ENCODE data around the gene TMEM187.

DNA sequence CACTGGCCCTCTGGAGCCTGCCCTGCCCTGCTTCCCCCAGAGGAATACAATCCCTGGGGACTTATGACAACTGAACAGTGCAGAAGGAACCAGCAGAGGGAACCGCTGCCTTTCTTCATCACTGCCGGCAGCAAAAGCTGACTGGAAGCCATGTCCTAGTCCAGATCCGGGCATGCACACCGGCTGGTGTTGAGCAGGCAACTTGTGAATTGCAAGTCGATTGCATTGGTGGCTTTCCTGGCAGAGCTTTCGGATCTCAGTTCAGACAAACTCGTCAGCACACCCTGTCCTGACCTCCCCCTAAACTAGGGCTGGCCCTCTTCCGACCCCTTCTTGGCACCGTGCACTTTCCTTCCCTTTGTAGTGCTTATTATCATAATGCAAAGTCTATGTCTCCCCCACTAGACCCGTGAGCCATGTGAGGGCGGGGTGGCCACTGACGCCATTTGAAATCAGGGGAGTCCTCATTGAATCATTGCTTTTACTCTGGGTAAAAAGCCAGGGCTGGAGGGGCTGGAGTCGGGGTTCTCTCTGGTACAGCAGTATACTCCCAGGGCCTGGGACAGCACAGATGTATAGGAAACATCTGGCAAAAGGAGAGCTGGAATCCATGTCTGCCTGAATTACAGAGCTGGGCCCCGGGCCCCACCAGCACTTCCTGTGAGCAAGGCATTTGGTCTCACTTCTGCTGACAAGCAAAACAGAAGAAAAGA lies 48.2 kb upstream of the TMEM187 start:
- TF ChIP-seq, protein P1, sequence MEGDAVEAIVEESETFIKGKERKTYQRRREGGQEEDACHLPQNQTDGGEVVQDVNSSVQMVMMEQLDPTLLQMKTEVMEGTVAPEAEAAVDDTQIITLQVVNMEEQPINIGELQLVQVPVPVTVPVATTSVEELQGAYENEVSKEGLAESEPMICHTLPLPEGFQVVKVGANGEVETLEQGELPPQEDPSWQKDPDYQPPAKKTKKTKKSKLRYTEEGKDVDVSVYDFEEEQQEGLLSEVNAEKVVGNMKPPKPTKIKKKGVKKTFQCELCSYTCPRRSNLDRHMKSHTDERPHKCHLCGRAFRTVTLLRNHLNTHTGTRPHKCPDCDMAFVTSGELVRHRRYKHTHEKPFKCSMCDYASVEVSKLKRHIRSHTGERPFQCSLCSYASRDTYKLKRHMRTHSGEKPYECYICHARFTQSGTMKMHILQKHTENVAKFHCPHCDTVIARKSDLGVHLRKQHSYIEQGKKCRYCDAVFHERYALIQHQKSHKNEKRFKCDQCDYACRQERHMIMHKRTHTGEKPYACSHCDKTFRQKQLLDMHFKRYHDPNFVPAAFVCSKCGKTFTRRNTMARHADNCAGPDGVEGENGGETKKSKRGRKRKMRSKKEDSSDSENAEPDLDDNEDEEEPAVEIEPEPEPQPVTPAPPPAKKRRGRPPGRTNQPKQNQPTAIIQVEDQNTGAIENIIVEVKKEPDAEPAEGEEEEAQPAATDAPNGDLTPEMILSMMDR (IDR thresholded peaks at IDR 0.05), result no peak
- no peak for TF ChIP-seq POLR2AphosphoS5 (IDR thresholded peaks at IDR 0.05)
- TF ChIP-seq POLR2A (IDR thresholded peaks at IDR 0.05), result no peak

Data from prostate gland (tissue), 2 donors.